Posterior cingulate gyrus (tissue), 11 donors: ENCODE data around the gene MMP7.
"Not testable (repeated sequence)": the region's sequence is repeated elsewhere in the genome, so short reads cannot be mapped to it uniquely, and the experiment has no call there.

ENCODE experiments used
- DNase-seq, 10 donors: peaks; one replicate each; pipeline versions ENCODE4 v3.0.0 to v3.0.0-alpha.2; 2020 to 2021; ENCODE audit warnings: mixed read lengths in 3 of 10
- intact Hi-C: fragments of 100-400 bp; cut with DNase I; formaldehyde crosslinking; loops from one replicate; pipeline ENCODE4 v1.15.1; 2023

The MMP7 gene

DNA sequence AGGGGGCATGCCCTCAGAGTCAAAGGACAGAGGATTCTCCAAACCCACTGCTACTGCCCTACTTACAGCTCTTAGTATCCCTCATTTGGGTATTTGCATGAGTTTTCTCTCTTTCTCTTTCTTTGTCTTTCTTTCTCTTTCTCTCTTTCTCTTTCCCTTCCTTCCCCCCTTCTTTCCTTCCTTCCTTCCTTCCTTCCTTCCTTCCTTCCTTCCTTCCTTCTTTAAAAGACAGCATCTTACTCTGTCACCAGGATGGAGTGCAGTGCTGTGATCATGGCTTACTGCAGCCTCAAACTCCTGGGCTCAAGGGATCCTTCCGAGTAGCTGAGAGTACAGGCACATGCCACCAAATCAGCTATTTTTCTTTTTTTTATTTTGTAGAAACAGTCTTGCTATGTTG, 14.0 kb upstream of the MMP7 start:
- DNase-seq = no peak
- intact Hi-C loops = no loop called here

DNA sequence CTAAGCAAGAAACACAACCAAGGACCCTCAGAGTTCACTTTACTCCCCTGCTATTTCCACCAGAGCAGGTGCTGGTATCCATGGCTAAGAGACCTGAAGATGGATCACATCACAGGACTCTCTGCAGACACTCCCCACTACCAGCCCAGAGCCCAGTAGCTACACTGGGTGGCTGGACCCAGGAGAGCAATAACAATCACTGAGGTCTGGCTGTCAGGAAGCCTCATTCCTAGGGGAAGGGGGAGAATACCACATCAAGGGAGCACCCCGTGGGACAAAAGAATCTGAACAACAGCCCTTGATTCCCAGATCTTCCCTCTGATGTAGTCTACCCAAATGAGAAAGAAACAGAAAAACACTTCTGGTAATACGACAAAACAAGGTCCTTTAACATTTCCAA, 9.0 kb upstream of the MMP7 start:
- DNase-seq = no peak
- intact Hi-C loops = no loop called here

DNA sequence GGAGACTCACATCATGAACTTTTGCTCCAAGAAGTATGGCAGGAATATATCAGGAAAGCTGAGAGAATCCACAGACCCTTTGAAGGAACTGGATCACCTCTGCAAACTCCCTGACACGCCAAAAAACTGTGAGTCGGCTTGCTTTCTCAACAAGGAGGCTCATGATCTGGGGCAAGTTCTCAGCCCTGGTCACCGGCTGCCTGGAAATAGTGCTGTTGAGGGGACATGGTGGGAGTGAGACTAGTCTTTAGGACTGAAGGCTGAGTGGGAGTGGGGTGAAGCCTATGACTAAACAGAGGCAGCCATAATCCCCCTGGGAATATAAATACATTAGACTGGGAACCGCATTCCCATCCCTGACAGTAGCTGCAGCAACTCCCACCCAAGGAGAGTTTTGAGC, 8.4 kb upstream of the MMP7 start:
- no peak for DNase-seq
- intact Hi-C loops = no loop called here

DNA sequence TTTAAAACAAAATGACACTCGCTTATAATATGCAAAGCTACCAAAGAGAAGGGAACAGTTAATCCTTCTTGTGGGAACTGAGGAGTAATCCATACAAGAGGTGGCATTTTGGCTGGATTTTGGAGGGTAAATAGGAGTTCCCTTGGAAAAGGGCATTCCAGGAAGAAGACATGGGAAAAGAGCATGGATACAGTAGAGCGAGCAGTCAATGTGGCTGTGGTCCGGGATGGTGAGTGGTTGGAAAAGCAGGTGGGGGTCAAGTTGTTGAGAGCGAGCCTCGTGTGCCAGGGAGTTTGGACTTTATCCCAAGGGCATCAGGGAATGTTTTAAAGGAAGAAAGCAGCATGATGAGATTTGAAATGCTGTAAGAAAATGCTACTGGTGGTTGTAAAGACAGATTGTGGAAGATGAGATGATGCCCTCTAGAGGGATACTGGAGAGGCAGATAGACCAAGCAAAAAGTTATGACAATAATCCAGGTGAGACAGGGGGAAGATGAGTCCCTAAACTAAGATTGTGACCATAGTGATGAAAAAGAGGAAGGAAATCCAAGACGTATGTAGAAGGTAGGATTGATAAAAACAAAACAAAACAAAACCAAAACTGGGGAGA, 3.8 kb upstream of the MMP7 start:
- no peak for DNase-seq
- intact Hi-C loops = no loop called here

DNA sequence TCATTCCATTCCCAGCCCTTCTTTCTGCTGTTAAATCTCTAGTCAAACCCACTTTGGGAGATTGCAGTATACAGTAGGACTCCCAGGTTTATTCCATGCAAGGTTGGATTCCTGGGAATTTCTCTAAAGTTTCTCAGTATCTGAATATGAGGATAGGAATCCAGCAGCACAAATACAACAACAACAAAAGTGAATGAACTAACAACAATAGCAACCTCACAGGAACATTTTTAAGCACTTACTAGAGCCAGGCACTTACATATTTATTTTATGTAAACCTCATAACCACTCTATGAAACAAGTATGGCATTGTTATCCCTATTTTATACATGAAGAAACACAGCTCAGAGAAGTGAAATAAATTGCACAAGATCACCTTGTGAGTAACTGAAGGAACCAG, 1.9 kb downstream of the MMP7 start:
- no peak for DNase-seq

DNA sequence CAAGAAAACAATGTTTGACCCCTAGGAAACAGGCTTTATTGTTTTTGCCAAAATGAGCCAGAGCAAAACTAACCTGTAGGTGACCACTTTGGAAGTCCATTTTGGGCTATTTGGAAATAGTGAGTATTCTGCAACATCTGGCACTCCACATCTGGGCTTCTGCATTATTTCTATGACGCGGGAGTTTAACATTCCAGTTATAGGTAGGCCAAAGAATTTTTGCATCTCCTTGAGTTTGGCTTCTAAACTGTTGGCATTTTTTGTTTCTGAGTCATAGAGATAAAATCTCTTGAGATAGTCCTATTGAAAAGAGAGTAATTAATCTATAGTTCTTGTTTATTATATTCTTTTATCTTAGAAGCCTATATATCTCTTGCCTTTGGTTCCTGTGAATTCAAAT, 2.9 kb downstream of the MMP7 start:
- intact Hi-C loops = no loop called here
- no peak for DNase-seq

More for the DNA sequence above, 1.9 kb downstream of the MMP7 start:
- intact Hi-C loops = no loop called here

DNA sequence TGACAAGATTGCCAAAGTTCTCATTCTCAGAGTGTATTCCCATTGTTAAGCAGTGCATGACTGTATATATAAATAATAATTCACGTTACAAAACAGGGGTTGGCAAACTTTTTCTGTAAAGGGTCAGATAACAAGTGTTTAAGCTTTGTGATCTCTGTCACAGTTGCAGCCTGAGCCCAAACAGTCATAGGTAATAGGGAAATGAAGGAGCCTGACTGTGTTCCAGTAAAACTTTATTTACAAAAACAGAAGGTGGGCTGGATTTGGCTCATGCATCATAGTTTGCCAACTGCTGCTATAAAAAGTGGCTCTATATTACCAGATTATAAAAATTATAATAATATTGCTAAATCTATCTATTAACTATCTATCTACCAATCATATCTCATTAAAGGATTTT, 3.5 kb downstream of the MMP7 start:
- DNase-seq = no peak
- intact Hi-C loops = no loop called here

DNA sequence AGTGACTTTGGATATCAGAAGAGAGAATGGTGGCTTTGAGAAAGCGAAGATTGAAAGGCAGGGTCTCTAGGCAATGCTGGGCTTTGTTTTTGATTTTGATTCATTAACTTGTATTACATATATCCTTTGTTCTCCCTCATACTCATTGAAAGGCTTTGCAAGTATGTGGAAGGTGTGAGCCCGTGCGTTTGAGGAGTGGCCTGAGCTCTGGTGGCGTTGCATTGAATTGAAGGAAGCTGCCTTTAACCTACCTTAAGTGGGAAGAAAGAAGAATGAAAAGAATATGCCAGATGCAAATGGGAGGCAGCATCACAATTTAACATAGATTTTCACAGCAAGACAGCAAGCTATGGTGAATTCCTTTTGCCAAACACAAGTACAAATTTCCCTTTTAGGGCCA, 6.7 kb downstream of the MMP7 start:
- intact Hi-C loops = no loop called here
- DNase-seq = no peak

DNA sequence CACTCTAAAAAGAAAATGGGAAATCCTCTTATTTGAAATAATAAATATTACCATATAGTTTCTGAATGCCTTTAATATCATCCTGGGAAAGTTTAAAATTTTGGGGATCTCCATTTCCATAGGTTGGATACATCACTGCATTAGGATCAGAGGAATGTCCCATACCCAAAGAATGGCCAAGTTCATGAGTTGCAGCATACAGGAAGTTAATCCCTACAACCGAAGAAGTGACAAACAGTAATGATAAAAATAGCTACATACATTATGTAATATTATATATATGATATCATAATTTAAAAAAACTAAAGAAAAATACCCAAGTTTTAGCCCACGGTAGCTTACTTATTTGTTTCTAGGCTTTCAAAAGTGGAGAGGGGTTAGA, 7.4 kb downstream of the MMP7 start:
- DNase-seq = no peak
- intact Hi-C loops = no loop called here

DNA sequence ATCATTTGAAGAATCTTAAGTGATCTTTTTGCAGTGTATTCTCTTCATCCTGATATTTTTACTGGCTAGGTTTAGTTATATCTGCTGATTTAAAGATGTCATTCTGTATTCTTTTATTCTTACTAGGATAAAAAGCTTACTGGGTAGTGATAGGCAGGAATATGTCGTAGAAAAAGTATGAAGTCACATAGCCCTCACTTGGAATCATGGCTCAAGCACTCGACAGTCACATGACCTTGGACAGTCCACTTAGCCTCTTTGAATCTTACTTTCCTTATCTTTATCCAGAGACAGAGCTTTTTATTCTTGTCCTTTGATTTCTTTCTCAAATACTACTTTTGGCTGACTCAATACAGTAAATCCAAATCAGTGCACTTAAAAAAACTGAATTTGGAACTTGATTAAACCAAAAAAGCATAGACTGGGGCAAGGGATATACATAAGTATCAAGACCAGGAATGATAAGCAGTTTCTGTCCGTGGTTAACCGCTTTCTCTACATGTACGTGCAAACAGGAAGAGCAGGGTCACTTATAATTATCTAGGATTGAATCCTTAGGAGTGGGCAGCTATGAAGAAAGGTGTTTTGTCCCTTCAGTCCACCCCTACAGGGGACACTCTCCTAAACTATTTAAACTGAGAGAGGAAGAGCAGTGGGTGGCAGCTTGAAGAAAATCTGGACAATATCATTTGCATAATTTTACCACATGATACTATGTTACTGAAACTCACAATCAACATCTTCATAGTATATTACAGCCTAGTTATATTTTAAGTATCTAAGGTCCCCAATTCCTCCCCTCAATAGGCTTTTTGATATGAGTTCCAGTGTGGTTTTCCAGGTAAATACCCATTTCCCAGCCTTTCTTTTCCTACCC, 8.0 kb downstream of the MMP7 start:
- DNase-seq = no peak
- intact Hi-C loops = no loop called here

DNA sequence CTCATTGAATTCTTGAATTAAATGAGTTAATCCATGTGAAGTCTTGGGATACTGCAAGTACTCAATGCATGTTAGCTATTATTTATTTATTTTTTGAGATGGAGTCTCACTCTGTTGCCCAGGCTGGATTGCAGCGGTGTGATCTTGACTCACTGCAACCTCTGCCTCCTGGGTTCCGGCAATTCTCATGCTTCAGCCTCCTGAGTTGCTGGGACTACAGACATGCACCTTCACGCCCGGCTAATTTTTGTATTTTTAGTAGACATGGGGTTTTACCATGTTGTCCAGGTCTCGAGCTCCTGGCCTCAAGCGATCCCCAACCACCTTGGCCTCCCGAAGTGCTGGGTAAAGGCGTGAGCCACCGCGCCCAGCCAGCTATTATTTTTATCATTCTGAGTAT, 9.4 kb downstream of the MMP7 start:
- peak in 1 of 10 donors; percentile 40 for DNase-seq
- intact Hi-C loops = no loop called here

DNA sequence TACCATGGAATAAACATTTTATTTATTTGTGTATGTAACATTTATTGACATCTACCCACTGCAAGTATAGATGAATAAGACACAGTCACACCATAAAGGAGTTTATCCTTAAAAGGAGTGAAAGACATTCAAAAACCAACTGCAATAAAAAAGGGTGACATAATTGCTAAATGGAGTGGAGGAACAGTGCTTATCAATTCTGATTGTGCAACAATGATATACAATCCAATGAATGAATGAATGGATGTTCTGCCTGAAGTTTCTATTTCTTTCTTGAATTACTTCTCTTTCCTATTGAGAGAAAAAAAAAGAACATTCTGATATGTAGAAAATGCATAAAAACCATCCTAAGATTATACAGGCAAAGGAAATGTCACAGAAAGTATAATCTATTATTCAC, 10.0 kb downstream of the MMP7 start:
- no peak for DNase-seq
- intact Hi-C loops = no loop called here

DNA sequence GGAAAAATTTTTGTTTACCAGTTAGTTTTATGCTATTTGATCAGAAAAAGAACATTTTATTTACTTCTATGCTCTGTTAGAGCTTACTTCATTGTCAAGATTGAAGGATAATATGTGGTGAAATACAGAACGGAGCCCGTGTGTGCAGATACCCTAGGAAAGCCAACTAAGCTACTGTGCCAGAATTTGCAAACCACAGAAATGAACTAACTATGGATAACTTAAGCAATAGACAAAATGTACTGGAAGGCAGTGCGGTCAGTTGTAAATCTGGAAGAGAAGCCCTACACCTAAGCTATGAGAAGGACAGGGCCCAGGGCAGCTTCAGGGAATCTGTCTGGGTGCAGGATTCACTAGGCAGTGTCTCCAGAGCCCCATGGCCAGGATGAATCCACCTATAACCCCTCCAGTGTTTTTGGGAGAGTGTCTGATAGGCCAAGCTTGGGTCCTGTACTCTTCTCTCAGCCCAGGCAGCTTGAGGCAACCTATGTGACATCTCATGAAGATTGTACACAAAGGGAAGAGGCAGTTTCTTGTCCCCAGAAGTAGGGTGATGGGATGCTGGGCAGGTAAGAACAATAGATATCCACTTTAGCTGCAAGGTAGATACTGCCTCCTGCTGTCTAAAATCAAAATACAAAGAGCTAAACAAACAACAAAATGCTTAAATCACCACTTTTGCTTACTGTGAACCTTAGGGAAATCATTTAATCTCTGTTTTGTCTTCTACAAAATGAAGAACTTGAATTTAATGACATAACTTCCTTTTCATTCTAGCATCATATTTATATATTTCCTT, 12.1 kb downstream of the MMP7 start:
- no peak for DNase-seq

DNA sequence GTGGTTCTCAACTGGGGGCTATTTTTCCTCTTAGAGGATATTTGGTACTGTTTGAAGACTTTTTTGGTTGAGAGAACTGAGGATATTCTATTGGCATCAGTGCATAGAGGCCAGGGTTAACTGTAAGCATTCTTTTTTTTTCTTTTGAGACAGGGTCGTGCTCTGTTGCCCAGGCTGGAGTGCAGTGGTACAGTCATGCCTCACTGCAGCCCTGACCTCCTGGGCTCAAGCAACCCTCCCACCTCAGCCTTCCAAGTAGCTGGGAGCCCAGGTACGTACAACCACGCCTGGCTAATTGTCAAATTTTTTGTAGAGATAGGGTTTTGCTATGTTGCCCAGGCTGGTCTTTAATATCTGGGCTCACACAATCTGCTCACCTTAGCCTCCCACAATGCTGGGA, 12.9 kb downstream of the MMP7 start:
- DNase-seq = no peak
- intact Hi-C loops = no loop called here

More for the DNA sequence above, 12.1 kb downstream of the MMP7 start:
- intact Hi-C loops = no loop called here

DNA sequence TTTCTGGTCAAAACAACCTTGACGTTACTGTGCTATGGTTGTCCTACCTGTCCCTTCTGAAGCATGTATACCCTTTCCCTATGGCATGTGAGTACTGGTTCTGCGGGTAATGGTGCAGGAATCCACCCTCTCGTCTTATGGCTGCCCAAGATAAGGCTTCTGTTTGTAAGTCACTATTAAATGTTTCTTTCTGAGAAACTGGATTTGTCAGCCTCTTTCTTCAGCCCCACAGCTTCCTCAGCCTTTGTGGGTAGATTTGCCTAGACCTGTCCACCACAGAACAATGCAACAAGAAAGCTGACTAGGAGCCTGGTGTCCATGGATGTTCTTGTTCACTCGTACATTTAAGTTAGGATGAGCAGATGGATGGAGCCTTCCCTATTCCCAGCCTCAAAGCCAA, 14.4 kb downstream of the MMP7 start:
- DNase-seq = no peak
- intact Hi-C loops = no loop called here

DNA sequence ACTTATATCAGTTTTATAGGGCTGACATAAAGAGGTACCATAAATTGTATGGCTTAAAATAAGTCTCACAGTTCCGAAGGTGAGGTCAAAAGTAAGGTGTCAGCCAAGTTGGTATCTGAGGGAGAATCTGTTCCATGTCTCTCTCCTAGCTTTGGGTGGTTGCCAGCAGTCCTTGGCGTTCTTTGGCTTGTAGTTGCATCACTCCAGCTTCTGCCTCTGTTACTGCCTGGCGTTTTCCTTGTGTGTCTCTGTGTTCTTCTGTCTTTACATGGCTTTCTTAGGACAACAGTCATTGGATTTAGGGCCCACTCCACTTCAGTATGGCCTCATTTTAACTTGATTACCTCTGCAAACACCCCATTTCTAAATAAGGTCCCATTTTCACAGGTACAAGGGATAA, 16.7 kb downstream of the MMP7 start:
- intact Hi-C loops = no loop called here
- DNase-seq = no peak

DNA sequence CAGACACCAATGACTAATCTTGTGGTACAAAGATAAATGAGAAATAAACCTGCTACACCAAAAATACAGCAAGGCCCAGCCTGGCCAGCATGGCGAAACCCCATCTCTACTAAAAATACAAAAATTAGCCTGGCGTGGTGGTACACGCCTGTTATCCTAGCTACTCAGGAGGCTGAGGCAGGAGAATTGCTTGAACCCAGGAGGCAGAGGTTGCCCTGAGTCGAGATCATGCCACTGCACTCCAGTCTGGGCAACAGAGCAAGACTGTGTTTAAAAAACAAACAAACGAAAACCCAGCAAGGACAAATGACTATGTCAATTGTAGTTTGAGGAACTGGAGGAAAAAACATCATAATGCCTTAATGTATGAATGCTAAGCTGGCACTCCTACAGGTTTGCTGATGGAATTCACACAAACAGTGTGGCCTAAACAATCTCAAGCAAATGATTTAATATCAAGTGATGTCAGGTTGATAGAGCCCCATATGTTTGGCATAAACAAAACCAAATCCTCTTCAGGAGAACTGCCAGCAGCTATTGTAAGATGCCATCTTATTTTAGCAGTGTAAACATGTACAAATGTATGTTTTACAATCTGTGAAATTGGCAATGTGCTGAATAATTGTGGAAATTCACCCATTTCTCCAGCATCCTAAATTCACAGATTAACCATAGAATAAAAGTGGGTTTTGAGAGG, 20.0 kb downstream of the MMP7 start:
- intact Hi-C loops = no loop called here
- no peak for DNase-seq

DNA sequence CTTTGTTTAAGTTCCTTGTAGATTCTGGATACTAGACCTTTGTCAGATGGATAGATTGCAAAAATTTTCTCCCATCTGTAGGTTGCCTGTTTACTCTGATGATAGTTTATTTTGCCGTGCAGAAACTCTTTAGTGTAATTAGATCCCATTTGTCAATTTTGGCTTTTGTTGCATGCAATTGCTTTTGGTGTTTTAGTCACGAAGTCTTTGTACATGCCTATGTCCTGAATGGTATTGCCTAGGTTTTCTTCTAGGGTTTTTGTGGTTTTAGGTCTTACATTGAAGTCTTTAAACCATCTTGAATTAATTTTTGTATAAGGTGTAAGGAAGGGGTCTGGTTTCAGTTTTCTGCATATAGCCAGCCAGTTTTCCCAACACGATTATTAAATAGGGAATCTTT, 27.7 kb downstream of the MMP7 start:
- DNase-seq, intact Hi-C loops: not testable (repeated sequence)

DNA sequence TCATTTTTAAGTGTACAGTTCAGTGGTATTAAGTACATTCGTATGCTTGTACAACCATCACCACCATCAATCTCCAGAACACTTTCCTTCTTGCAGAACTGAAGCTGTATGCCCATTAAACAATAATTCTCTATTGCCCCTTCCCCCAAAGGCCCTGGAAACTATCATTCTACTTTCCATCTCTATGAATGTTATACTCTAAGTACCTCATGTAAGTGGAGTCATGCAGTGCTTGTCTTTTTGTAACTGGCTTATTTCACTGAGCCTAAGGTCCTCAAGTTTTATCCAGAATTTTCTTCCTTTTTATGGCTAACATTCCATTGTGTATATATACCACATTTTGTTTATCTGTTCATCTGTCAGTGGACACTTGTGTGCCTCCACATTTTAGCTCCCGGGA, 29.7 kb downstream of the MMP7 start:
- intact Hi-C loops = no loop called here
- no peak for DNase-seq

DNA sequence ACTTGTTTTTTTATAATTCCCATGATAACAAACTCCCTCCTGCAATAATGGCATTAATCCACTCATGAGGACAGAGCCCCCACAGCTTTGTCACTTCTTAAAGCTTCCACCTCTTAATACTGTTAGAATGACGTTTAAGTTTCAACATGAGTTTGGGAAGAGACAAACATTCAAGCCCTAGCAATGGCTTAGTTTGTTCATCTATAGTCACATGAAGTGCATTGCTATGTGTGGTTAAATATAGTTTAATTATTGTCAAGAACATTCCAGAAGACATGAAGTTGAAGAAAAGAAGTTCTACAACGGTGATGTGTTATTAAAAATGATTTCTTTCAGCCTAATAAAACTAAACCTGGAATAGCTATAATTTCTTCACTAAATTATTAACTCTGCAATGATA, 30.6 kb downstream of the MMP7 start:
- no peak for DNase-seq
- intact Hi-C loops = loop anchor here (5.0 to 10.0 kb wide), 3 partner anchors 48 to 213 kb away; partner anchors contain the start of gene TMEM123

DNA sequence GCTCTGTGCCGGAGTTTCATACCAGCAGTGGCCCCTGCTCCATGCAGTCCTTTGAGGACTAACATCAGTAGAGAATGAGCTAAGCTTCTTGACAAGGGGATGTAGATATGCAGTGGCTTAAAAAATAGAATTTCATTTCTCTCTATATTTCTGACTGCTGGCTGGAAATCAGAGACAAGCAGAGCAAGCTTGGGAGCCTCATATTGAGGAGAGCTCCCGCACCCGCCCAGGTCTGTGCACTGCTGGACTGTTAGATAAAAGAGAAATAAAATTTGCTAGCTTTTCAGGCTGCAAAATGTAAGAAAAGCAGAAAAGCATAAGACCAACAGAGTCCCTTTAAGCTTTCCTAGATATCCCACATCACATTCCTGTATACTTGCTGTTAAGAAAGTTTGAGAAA, 31.4 kb downstream of the MMP7 start:
- intact Hi-C loops = loop anchor here (5.0 to 10.0 kb wide), 3 partner anchors 47 to 212 kb away; partner anchors contain the start of gene TMEM123
- no peak for DNase-seq
